ENCODE data around the gene ARHGAP15. TPM values are rescaled to one million over a fixed set of nuclear protein-coding genes. Genes with fewer than 3 reads are reported as not detected.

Gene ARHGAP15
- polyA plus RNA-seq, 1 donor from 2014 or later = 0.30 TPM

GRCh38 chr2:143600116-143600515, 470.9 kb downstream of the ARHGAP15 start:
- no peak overlapping the region for H3K27ac ChIP-seq (ENCODE audit: low read length)
- no peaks in the 10 kb centered on the region for H3F3A ChIP-seq (ENCODE audit: insufficient read depth, low read length, poor library complexity, severe bottlenecking)
- no peaks in the 10 kb centered on the region for H3K79me2 ChIP-seq (replicated peaks; ENCODE audit: insufficient read depth, low read length)
- no peaks in the 10 kb centered on the region for H3K36me3 ChIP-seq (ENCODE audit: insufficient read depth, low read length)
- no peak overlapping the region for H3K4me3 ChIP-seq (ENCODE audit: low read length)
- H3K9me2 ChIP-seq (ENCODE audit: insufficient read depth, low read length) = no peaks in the 10 kb centered on the region
- H2AFZ ChIP-seq (ENCODE audit: low read depth, low read length) = no peak overlapping the region
- H3K9me3 ChIP-seq (ENCODE audit: low read length) = no peaks in the 10 kb centered on the region
- no peak overlapping the region for H3K4me2 ChIP-seq (ENCODE audit: low read length)
- TF ChIP-seq CTCF (IDR thresholded peaks at IDR 0.05; ENCODE audit: poor library complexity, severe bottlenecking) (no peak), EZH2 (IDR thresholded peaks at IDR 0.05; ENCODE audit: borderline replicate concordance, insufficient read depth, low read length, poor library complexity, severe bottlenecking) (no peak), SMC3 (conservative IDR thresholded peaks at IDR 0.05; ENCODE audit: poor library complexity) (no peak)
- no peaks in the 10 kb centered on the region for H3K27me3 ChIP-seq (ENCODE audit: insufficient read depth, low read depth, low read length)
- H4K20me1 ChIP-seq (ENCODE audit: insufficient read depth) = no peaks in the 10 kb centered on the region
- no peak overlapping the region for H3K9ac ChIP-seq (ENCODE audit: low read length)

- Histone ChIP-seq H3K4me3 (ENCODE audit: low read length) (no peak overlapping the region), H2AFZ (ENCODE audit: low read depth, low read length) (no peak overlapping the region), H3K4me2 (ENCODE audit: low read length) (no peak overlapping the region), H3K27ac (ENCODE audit: low read length) (no peak overlapping the region), H3K9me2 (ENCODE audit: insufficient read depth, low read length) (no peaks in the 10 kb centered on the region), H3K9ac (ENCODE audit: low read length) (no peak overlapping the region), H4K20me1 (ENCODE audit: insufficient read depth) (no peaks in the 10 kb centered on the region), H3K79me2 (replicated peaks; ENCODE audit: insufficient read depth, low read length) (no peaks in the 10 kb centered on the region), H3K9me3 (ENCODE audit: low read length) (no peaks in the 10 kb centered on the region), H3K36me3 (ENCODE audit: insufficient read depth, low read length) (no peaks in the 10 kb centered on the region), H3K27me3 (ENCODE audit: insufficient read depth, low read depth, low read length) (no peaks in the 10 kb centered on the region), H3F3A (ENCODE audit: insufficient read depth, low read length, poor library complexity, severe bottlenecking) (no peaks in the 10 kb centered on the region)
- no peak for TF ChIP-seq EP300 (conservative IDR thresholded peaks at IDR 0.05; ENCODE audit: poor library complexity, severe bottlenecking)
- no peak for TF ChIP-seq MXI1 (conservative IDR thresholded peaks at IDR 0.05; ENCODE audit: poor library complexity, severe bottlenecking)
- TF ChIP-seq EZH2 (IDR thresholded peaks at IDR 0.05; ENCODE audit: borderline replicate concordance, insufficient read depth, low read length, poor library complexity, severe bottlenecking) = no peak
- TF ChIP-seq SMC3 (conservative IDR thresholded peaks at IDR 0.05; ENCODE audit: poor library complexity) = no peak
- TF ChIP-seq TAF1 (IDR thresholded peaks at IDR 0.05; ENCODE audit: low read depth) = no peak
- TF ChIP-seq CTCF (IDR thresholded peaks at IDR 0.05; ENCODE audit: poor library complexity, severe bottlenecking) = no peak
- no peak for TF ChIP-seq REST (IDR thresholded peaks at IDR 0.05; ENCODE audit: borderline replicate concordance)
- TF ChIP-seq POLR2AphosphoS5 (IDR thresholded peaks at IDR 0.05) = no peak
- TF ChIP-seq RAD21 (conservative IDR thresholded peaks at IDR 0.05) = no peak
These were observed 472.6 kb downstream of the ARHGAP15 start for GRCh38 chr2:143601828-143602227.
